GM13976 (cell line): ENCODE results near the gene SMCP.

Experiments used
- DNase-seq: peaks from one replicate; pipeline ENCODE4 v3.0.0; 2012; ENCODE audit warnings: low spot score
- in situ Hi-C: fragments of 300-500 bp; cut with MboI; formaldehyde crosslinking; loops from one replicate; pipeline ENCODE4 v1.12.0; 2022; ENCODE audit warnings: low sequenced_read_pairs, mixed read lengths, inconsistent platforms; ENCODE audit not compliant: unreplicated experiment
- TF ChIP-seq, protein P1 (sequence below): IDR thresholded peaks from 2 replicates; pipeline ENCODE4 v1.5.1; 2012; ENCODE audit warnings: borderline replicate concordance, mild to moderate bottlenecking; ENCODE audit not compliant: insufficient read depth; ENCODE audit errors: extremely low read depth, missing control alignments, control extremely low read depth

The SMCP gene

GRCh38 chr1:152861374-152861773 is 16.7 kb upstream of the SMCP start:
- DNase-seq: no peak
- in situ Hi-C loops: no loop called here
- TF ChIP-seq, protein P1, sequence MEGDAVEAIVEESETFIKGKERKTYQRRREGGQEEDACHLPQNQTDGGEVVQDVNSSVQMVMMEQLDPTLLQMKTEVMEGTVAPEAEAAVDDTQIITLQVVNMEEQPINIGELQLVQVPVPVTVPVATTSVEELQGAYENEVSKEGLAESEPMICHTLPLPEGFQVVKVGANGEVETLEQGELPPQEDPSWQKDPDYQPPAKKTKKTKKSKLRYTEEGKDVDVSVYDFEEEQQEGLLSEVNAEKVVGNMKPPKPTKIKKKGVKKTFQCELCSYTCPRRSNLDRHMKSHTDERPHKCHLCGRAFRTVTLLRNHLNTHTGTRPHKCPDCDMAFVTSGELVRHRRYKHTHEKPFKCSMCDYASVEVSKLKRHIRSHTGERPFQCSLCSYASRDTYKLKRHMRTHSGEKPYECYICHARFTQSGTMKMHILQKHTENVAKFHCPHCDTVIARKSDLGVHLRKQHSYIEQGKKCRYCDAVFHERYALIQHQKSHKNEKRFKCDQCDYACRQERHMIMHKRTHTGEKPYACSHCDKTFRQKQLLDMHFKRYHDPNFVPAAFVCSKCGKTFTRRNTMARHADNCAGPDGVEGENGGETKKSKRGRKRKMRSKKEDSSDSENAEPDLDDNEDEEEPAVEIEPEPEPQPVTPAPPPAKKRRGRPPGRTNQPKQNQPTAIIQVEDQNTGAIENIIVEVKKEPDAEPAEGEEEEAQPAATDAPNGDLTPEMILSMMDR: no peak

- no peak for DNase-seq
- in situ Hi-C loops: no loop called here
- TF ChIP-seq, protein P1: no peak
These were observed 13.7 kb upstream of the SMCP start for GRCh38 chr1:152864443-152864842.

- in situ Hi-C loops: no loop called here
- TF ChIP-seq, protein P1: no peak
- no peak for DNase-seq
These were observed 11.8 kb upstream of the SMCP start for GRCh38 chr1:152866321-152866720.

DNA sequence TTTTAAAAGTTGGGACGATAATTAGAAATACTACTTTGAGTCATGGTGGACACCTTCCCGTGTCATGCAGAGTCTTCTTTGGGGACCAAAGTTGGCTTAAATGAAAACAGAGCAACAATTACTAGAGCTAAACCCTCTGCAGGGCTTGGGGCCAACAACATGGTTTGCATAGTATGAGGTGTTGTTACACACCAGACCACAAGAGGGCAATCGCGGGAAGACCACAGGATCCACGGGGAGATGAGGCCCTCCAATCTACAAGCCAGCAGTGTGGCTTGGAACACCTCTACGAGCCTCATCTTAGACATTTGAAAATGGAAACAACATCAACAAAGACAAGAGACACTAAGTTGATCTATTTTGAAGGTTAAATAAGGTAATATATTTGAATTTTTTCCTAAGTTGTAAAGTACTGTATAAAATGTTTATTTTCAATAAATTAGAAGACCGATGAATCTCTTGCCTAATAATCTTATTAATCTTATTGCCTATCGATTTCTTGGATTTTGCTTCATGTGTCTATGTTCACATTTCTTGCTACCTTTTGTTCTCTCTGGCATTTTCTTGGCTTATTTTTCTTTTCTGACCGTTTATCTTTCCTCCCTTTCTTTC is 8.2 kb upstream of the SMCP start:
- TF ChIP-seq, protein P1: peak; percentile 73
- in situ Hi-C loops: loop anchor here (10.0 kb wide), 1 partner anchor 55 kb away; no protein-coding TSS in a partner anchor
- peak; percentile 72 for DNase-seq

DNA sequence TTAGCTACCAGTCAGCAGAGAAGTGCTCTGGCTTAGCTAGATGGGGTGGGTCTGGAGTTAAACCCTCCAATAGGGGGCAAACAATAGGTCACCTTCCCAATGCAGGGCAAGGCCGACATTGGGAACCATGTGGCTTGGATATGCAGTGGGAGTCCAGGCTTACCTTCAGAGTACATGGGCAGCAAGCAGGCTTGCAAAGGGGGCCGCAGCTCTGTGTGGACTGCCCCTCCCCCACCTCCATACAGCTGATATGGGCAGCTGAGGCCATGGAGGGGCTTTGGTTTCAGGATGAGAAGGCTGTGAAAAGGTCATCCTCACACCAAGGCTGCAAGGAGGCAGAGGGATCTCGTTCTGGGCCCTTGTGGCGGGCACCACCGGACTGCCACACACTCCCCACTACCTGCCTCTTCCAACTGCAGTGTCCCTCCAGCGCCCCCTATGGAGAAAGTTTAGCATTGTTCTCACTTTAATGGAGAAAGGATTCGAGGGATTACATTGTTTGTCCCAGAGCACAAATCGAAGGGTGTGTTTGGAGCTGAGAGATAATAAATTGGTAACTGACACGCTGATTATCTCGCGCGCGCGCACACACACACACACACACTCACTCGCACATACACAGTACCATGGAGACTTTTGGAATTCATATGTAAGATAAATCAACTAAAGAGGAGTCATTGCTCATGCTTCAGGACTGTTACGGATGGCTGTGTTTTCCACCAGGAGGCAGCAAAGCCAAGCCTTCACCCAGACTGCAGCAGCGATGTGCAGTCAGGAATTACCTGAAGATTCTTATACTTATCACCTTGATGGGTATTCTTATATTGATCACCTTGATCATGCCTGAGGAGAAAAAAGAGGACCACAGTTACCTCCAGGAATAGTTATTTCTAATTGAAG is 7.0 kb upstream of the SMCP start:
- in situ Hi-C loops: loop anchor here (10.0 kb wide), 1 partner anchor 54 kb away; no protein-coding TSS in a partner anchor
- TF ChIP-seq, protein P1: peak; percentile 27
- no peak for DNase-seq

DNA sequence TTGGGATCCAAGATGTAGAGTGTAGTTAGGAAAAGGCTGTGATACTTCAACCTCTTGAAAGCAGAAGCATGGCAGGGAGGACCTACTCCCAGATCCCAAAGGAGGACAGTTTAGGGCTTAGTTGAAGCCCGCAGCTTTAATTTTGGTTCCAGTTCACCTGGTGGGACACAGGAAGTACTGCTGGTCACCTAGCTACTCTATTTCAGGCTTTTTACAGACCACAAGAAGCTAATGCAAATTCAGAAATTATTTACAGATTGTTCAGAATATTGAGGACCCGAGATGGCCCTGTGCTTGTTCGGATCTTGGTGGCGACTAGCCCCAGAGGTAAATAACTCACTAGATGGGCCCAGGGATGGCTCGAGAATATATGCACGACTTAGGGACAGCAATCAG is 6.4 kb upstream of the SMCP start:
- no peak for DNase-seq
- TF ChIP-seq, protein P1: no peak
- in situ Hi-C loops: loop anchor here (10.0 kb wide), 1 partner anchor 53 kb away; no protein-coding TSS in a partner anchor
